HG03378 (cell line): ENCODE measurements around the gene PAQR4.
"Not testable (repeated sequence)": the region's sequence is repeated elsewhere in the genome, so short reads cannot be mapped to it uniquely, and the experiment has no call there.

ENCODE experiments used
- ATAC-seq: cut with Tn5 transposase; IDR thresholded peaks from one replicate; pipeline ENCODE4 v1.9.1; 2021; ENCODE audit warnings: mild to moderate bottlenecking, moderate library complexity; ENCODE audit not compliant: unreplicated experiment

PAQR4 gene

GRCh38 chr16:2942045-2942444, 27.1 kb upstream of the PAQR4 start:
- no peak for ATAC-seq

GRCh38 chr16:2943716-2944115, 25.4 kb upstream of the PAQR4 start:
- not testable (repeated sequence) for ATAC-seq

- ATAC-seq = no peak
Observed at GRCh38 chr16:2946649-2947048, 22.5 kb upstream of the PAQR4 start.

GRCh38 chr16:2948807-2949704, 20.1 kb upstream of the PAQR4 start:
- ATAC-seq = no peak

DNA sequence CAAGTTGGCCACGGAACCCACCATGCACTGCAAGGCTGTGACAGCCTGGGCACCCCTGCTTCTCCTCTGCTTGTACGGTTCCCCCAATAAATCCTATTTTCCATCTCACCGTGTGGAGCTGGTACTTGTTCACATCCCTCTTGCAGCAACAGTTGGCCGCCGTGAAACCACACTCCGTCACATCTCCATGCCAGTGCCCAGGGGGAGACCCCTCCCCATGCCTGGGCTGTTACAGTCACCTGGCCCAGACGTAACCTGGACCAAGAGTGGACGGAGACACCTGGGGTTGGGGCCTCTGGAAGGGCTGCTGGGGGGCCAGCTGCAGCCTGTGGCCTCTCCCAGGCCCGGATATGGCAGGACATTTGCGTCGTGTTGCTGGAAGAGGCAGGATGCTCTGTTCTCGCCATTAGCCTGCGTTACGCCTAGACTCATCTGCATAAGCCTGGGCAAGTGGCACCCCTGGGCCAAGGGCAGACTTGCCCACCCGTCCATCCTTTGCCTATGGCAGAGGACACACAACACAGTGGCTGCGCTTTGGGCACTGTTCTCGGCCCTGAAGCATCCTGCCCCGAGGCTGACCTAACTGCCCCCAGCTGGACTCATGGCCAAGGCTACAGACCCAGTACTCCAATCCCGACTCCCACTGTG, 19.3 kb upstream of the PAQR4 start:
- no peak for ATAC-seq

- ATAC-seq = no peak
Observed at GRCh38 chr16:2950353-2950724, 18.8 kb upstream of the PAQR4 start.

DNA sequence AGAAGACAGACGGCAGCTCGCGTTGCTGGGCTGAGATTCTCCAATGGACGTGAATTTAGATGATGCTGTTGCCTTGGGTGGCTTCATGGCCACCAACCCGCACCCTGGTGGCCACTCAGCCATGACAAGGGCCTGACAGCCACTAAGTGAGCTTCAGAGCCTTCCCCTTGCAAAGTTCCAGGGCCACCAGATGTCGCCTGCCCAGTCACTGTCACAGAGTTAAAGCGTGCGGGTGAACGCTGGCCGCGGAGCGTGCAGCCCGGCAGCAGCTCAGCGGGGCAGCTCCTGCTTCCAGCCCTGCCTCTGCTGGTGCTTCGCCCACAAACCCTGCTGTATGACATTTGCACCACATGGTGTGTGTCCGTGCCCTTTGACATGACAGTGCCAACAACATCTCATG, 18.4 kb upstream of the PAQR4 start:
- ATAC-seq = no peak

DNA sequence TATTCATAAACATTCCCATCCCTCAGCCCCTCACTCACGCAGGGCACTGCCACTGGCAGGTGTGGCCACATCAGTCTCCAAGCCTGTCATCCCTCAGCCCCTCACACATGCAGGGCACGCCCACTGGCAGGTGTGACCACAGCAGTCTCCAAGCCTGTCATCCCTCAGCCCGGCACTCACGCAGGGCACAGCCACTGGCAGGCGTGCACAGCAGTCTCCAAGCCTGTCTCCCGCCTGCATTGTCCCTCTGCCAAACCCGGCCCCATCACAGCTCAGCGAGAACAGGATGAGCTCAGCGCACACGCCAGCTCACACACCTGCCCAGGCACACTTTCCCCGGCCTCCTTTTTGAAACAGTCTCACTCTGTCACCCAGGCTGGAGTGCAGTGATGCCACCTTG, 16.5 kb upstream of the PAQR4 start:
- ATAC-seq = no peak

- ATAC-seq = no peak
Observed at GRCh38 chr16:2953706-2954627, 15.2 kb upstream of the PAQR4 start.

DNA sequence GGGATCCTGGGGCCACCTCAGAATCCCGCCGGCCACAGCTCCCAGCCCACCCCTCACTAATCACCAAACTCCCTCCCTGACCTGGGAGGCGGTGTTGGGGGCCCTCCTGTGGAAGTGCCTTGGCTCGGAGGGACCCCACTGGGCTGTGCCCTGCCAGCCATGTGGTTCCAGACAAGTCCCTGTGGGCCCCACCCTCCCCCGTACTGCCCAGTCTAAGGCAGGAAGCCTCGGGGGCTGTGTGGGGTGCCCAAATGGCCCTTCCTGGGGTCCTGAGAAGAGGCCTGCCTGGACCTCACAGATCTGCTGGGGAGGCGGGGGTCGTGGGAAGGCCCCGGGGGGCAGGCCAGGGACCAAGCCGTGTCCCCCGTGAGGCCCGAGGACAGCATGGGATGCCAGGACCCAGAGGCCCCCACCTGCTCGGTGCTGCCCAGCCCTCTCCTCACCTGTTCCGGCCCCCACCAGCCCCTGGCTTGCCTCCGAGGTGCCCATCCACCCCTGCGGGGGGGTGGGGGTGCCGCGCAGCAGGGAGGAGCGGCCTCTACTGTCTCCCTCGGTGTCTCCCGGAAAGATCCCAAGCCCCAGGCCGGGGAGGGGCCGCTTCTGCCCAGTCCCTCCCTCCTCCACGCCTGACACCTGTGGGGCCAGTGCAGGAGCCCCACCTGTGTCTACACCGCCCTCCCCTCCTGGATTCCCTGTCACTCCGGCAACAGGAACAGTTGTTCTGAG, 14.3 kb upstream of the PAQR4 start:
- no peak for ATAC-seq

DNA sequence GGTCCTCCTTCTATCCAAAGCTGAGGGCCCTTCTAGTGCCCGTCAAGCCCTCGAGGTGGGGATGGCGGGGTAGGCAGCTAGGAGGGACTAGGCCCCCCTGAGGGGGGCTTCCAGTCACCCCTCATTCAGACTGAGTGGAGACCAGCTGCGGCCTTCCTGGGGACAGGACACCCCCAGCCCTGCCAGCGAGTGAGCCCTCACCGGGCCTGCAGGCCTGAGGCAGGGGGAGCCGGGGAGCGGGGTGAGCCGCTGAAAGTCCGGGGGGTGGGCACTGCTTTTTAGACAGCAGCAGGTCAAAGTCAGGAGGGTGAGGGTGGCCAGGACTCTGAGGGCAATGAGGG, 13.7 kb upstream of the PAQR4 start:
- no peak for ATAC-seq

GRCh38 chr16:2955779-2956578, 13.2 kb upstream of the PAQR4 start:
- ATAC-seq = no peak

GRCh38 chr16:2956579-2956956, 12.6 kb upstream of the PAQR4 start:
- ATAC-seq = no peak

DNA sequence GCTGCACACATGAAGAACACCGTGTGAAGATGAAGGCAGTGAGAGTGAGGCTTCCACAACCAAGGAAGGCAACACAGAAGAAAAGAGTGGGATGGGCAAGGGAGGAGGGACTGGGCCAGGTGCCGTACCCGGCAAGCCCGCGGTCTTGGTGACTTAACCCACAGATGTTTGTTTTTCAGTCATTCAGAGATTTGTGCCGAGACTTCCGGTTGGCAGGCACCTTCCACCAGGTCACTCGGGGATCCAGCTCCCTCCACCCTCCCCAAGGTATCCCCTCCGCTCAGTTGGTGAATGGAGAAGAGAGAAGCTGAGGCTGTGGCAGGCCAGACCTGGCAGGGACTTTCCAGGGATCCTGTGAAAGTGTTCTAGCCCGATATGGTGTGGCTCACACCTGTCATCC, 9.9 kb upstream of the PAQR4 start:
- ATAC-seq = no peak

GRCh38 chr16:2960183-2961010, 8.8 kb upstream of the PAQR4 start:
- no peak for ATAC-seq

DNA sequence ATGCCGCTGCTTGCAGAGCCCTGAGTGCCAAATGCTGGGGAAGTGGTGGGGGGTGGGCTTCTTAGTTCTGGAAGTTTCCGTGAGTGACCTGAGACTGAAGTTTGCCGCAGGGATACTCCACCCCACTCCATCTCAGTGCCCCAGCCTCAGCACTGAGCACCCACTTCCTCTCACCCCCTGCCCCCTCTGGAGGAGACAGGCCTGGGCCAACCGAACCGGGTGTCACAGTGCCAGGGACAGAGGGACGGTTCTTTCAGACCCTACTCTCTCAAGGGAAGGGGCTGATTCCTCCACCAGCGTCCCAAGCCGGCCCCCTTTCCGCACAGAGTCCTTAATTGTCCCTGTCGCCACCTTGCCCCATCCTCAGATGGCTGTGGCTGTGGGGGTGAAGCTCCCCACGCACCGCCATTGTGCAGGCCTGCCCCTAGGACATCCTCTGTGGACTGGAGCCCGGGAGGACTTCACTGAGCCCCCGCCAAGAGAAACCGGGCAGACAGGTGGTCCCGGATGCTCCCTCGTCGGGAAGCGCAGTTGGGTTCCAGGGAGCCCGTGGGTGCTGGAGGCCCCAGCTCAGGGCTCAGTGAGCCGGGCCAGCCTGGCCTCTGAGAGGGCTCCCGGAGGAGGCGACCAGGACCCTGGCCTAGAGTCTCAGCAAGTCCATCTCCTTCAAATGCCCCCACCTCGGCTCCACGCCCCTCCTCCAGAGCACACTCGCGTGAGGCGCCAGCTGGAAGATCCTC, 6.6 kb upstream of the PAQR4 start:
- no peak for ATAC-seq

- no peak for ATAC-seq
Observed at GRCh38 chr16:2963074-2963722, 6.0 kb upstream of the PAQR4 start.
